Keratinocyte (primary cell): ENCODE results near the gene GPR146. TPM values are rescaled to one million over a fixed set of nuclear protein-coding genes. Genes with fewer than 3 reads are reported as not detected.

ENCODE experiments used
- DNase-seq: peaks from one replicate; pipeline ENCODE4 v3.0.0-alpha.2; 2011; ENCODE audit warnings: low read depth, missing footprints, low spot score
- FAIRE-seq: peaks from 2 replicates; lab custom pipeline; 2011; peaks lifted over from hg19 to GRCh38; lab: Jason Lieb, UNC
- H2AFZ ChIP-seq: 2 replicates; pipeline ENCODE4 v1.6.0; 2012; ENCODE audit warnings: low read length, control low read depth, inconsistent platforms; ENCODE audit not compliant: control insufficient read depth
- H3K27ac ChIP-seq: 2 replicates; pipeline ENCODE4 v1.5.1; 2011; ENCODE audit warnings: low read length; ENCODE audit not compliant: control insufficient read depth, insufficient read depth
- H3K27me3 ChIP-seq: 3 replicates; pipeline ENCODE4 v1.6.0; 2011; ENCODE audit warnings: low read length; ENCODE audit not compliant: control insufficient read depth, insufficient read depth; ENCODE audit errors: extremely low read depth
- H3K36me3 ChIP-seq, 2 experiments: 2 replicates in 1 of 2; 3 replicates in 1 of 2; pipeline ENCODE4 v1.5.1; 2011; ENCODE audit warnings: low read length in 2 of 2, mild to moderate bottlenecking in 1 of 2; ENCODE audit not compliant: control insufficient read depth in 2 of 2, insufficient read depth in 2 of 2; ENCODE audit errors: extremely low read depth in 1 of 2
- H3K4me1 ChIP-seq: 3 replicates; pipeline ENCODE4 v1.5.1; 2011; ENCODE audit warnings: low read length; ENCODE audit not compliant: control insufficient read depth, insufficient read depth; ENCODE audit errors: extremely low read depth
- H3K4me2 ChIP-seq: 3 replicates; pipeline ENCODE4 v1.6.0; 2011; ENCODE audit warnings: low read depth, low read length; ENCODE audit not compliant: control insufficient read depth, insufficient read depth; ENCODE audit errors: extremely low read depth
- H3K4me3 ChIP-seq, 3 experiments: fragments of 200-600 bp in 1 of 3; sonication (generic) in 1 of 3; 2 replicates in 2 of 3; 3 replicates in 1 of 3; pipeline ENCODE4 v1.5.1; 2011 to 2016; ENCODE audit warnings: low read length in 3 of 3, mild to moderate bottlenecking in 3 of 3, control low read depth in 2 of 3, inconsistent platforms in 1 of 3, low read depth in 1 of 3, mixed read lengths in 1 of 3, mixed run types in 1 of 3, moderate library complexity in 1 of 3; ENCODE audit not compliant: control insufficient read depth in 2 of 3, insufficient read depth in 2 of 3; ENCODE audit errors: extremely low read depth in 1 of 3
- H3K79me2 ChIP-seq: 2 replicates; pipeline ENCODE4 v1.6.0; 2012; ENCODE audit warnings: low read length; ENCODE audit not compliant: control insufficient read depth, insufficient read depth
- H3K9ac ChIP-seq: 3 replicates; pipeline ENCODE4 v1.6.0; 2011; ENCODE audit warnings: low read length; ENCODE audit not compliant: control insufficient read depth, insufficient read depth; ENCODE audit errors: extremely low read depth
- H3K9me1 ChIP-seq: 3 replicates; pipeline ENCODE4 v1.6.0; 2011; ENCODE audit warnings: low read length; ENCODE audit not compliant: control insufficient read depth, insufficient read depth; ENCODE audit errors: extremely low read depth
- H3K9me3 ChIP-seq: 2 replicates; pipeline ENCODE4 v1.5.1; 2012; ENCODE audit warnings: low read depth, low read length; ENCODE audit not compliant: control insufficient read depth
- H4K20me1 ChIP-seq: 3 replicates; pipeline ENCODE4 v1.6.0; 2011; ENCODE audit warnings: low read length; ENCODE audit not compliant: control insufficient read depth, insufficient read depth; ENCODE audit errors: extremely low read depth
- CTCF ChIP-seq, 3 experiments: IDR thresholded peaks in 1 of 3; conservative IDR thresholded peaks in 1 of 3; optimal IDR thresholded peaks in 1 of 3; 2 replicates in 2 of 3; 3 replicates in 1 of 3; pipeline versions ENCODE3 to v1.5.1; 2011; ENCODE audit warnings: low read length in 3 of 3, mild to moderate bottlenecking in 3 of 3, moderate library complexity in 2 of 3, control low read depth in 1 of 3, inconsistent platforms in 1 of 3; ENCODE audit not compliant: insufficient read depth in 2 of 3; ENCODE audit errors: extremely low read depth in 1 of 3
- EZH2 ChIP-seq: IDR thresholded peaks from one replicate; pipeline ENCODE4 v1.6.1; 2012; ENCODE audit warnings: inconsistent platforms, mild to moderate bottlenecking, low read length, moderate library complexity
- dilution Hi-C: fragments of 300-500 bp; cut with MboI; formaldehyde crosslinking; loops from one replicate; pipeline ENCODE4 v1.7.0; 2020; ENCODE audit warnings: low sequenced_read_pairs; ENCODE audit not compliant: extremely low pct_ligation_motif_present
- polyA plus RNA-seq, 5 experiments: library from polyadenylated mRNA; depleted of rRNA in 3 of 5; stranded (reverse) in 3 of 5; stranded (forward) in 1 of 5; unstranded in 1 of 5; fragments of >200 nt; gene quantifications; 1 replicate in 1 of 5; 2 replicates in 3 of 5; 3 replicates in 1 of 5; pipeline versions ENCODE4 v1.2.1 to v1.2.3, GENCODE V29; 2011 to 2012; ENCODE audit warnings: missing spikeins in 2 of 5, low read depth in 1 of 5, low replicate concordance in 1 of 5

GPR146 gene
- polyA plus RNA-seq, 1 donor (not counting 4 experiments of a cell fraction or from before 2014, with no cell fraction given) = 0.13 TPM

DNA sequence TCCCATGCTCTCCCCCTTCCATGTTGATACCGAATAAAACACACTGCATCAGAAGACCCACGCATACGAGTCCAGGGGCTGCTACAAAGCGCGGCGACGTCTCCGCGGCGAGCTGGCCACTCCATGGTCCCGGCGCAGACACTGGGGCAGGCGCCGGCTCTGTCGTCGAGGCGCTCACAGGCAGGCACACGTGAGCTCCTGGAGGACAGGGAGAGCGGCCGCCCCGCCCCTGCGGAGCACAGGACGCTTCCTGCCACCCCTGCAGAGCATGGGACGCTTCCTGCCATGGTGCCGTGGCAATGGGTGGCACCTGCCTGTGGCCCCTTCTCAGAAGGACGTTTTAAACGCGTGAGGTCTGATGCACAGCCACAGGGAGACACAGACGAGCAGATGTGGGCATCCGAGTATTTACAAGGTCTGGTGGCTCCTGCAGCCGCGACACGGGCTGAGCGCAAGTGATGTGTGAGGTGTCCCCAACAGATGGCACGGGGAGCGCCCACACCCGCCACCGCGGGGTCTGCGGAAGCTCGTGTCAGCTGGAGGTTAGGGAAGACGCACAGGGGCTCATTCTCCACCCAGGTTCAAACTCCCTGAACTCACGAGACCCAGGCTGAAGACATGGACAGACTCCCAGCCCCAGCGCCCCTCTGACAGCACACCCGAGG lies 21.4 kb upstream of the GPR146 start:
- FAIRE-seq = no peak
- H2AFZ ChIP-seq = no peak overlapping the region
- H3K9me3 ChIP-seq = no peaks in the 10 kb centered on the region
- DNase-seq = no peak
- H3K27ac ChIP-seq = no peak overlapping the region
- H3K4me1 ChIP-seq = peaks cover 5% of the 10 kb centered on the region
- peaks cover 2 to 12% of the 10 kb centered on the region in 2 experiments for H3K36me3 ChIP-seq
- no peaks in the 10 kb centered on the region for H3K27me3 ChIP-seq
- dilution Hi-C loops = no loop called here
- peaks cover 59% of the 10 kb centered on the region for H3K79me2 ChIP-seq
- H3K9me1 ChIP-seq = no peaks in the 10 kb centered on the region
- H4K20me1 ChIP-seq = peaks cover 13% of the 10 kb centered on the region
- H3K9ac ChIP-seq = no peak overlapping the region
- no peak overlapping the region for H3K4me2 ChIP-seq
- H3K4me3 ChIP-seq = no peak overlapping the region
- TF ChIP-seq EZH2 (no peak), CTCF (optimal IDR thresholded peaks at IDR 0.05 in 1 of 3, IDR thresholded peaks at IDR 0.05 in 1 of 3, conservative IDR thresholded peaks at IDR 0.05 in 1 of 3; ENCODE audit: extremely low read depth in 1 of 3, insufficient read depth in 2 of 3, low read length in 3 of 3) (no peak)

GRCh38 chr7:1024331-1024841 lies 20.0 kb upstream of the GPR146 start:
- H3K36me3 ChIP-seq = peaks cover 2 to 12% of the 10 kb centered on the region in 2 experiments
- H3K9ac ChIP-seq = no peak overlapping the region
- FAIRE-seq = no peak

More at GRCh38 chr7:1024331-1024841, 20.0 kb upstream of the GPR146 start:
- DNase-seq = no peak
- Histone ChIP-seq H3K27ac (no peak overlapping the region), H3K4me2 (no peak overlapping the region), H3K9me3 (no peaks in the 10 kb centered on the region), H4K20me1 (peaks cover 11% of the 10 kb centered on the region), H2AFZ (no peak overlapping the region), H3K79me2 (peaks cover 59% of the 10 kb centered on the region), H3K4me1 (peaks cover 13% of the 10 kb centered on the region), H3K27me3 (no peaks in the 10 kb centered on the region), H3K9me1 (no peaks in the 10 kb centered on the region), H3K4me3 (no peak overlapping the region)
- dilution Hi-C loops = no loop called here
- TF ChIP-seq EZH2 = no peak
- TF ChIP-seq CTCF (optimal IDR thresholded peaks at IDR 0.05 in 1 of 3, IDR thresholded peaks at IDR 0.05 in 1 of 3, conservative IDR thresholded peaks at IDR 0.05 in 1 of 3; ENCODE audit: extremely low read depth in 1 of 3, insufficient read depth in 2 of 3, low read length in 3 of 3) = no peak
